Measurements from ENCODE around the gene F3.

- TF ChIP-seq CTCF (IDR thresholded peaks at IDR 0.05) (no peak), POLR2A (IDR thresholded peaks at IDR 0.05) (no peak)
These were observed 720 bp upstream of the F3 start for GRCh38 chr1:94542088-94542870.

All from right lobe of liver (tissue), 4 donors.